K562 (cell line): ENCODE measurements around the gene ABHD4. TPM values are rescaled to one million over a fixed set of nuclear protein-coding genes. Genes with fewer than 3 reads are reported as not detected.

Experiments
- ATAC-seq: fragments of 200-7000 bp; cut with Tn5 transposase; 3 replicates; pipeline ENCODE4 v1.9.1; 2020; ENCODE audit warnings: moderate library complexity
- BruUV-seq: library from RNA; stranded (reverse); fragments of 400-500 nt; replicated peaks from 2 replicates; lab custom pipeline; 2021; lab: Mats Ljungman, UMichigan
- CTCF ChIA-PET: fragments of 300-600 bp; formaldehyde crosslinking; extraction: SDS; loops from one replicate; lab custom pipeline; 2021; ENCODE audit warnings: low intra/inter-chr PET ratio; lab: Yijun Ruan, JAX
- POLR2A ChIA-PET: fragments of 300-600, 350-650 bp; sonication (Branson Sonifier 250); formaldehyde crosslinking; extraction: SDS; loops from one replicate; lab custom pipeline; 2021; ENCODE audit warnings: antibody characterized with exemption, inconsistent platforms; lab: Yijun Ruan, JAX
- DNase-seq, 4 experiments: peaks; one replicate each; pipeline versions ENCODE4 v3.0.0 to v3.0.0-alpha.2; 2011 to 2018; ENCODE audit warnings: low spot score in 3 of 4, mixed read lengths in 3 of 4; ENCODE audit errors: extremely low read depth in 1 of 4
- FAIRE-seq: peaks from 2 replicates; lab custom pipeline; 2011; peaks lifted over from hg19 to GRCh38; lab: Jason Lieb, UNC
- H2AFZ ChIP-seq: 2 replicates; pipeline ENCODE4 v1.6.0; 2011; ENCODE audit warnings: low read depth, low read length, control low read depth, inconsistent platforms
- H3K27ac ChIP-seq: fragments of 200-600 bp; 3 replicates; pipeline ENCODE4 v1.8.0; 2011; ENCODE audit warnings: low read depth, mild to moderate bottlenecking, control low read depth, inconsistent platforms, low read length, moderate library complexity, mixed read lengths; ENCODE audit errors: extremely low read depth
- H3K27me3 ChIP-seq, 2 experiments: fragments of 300-600 bp in 1 of 2; 2 replicates in 1 of 2; 3 replicates in 1 of 2; pipeline versions ENCODE4 v1.6.0 to v1.8.0; 2011; ENCODE audit warnings: inconsistent platforms in 2 of 2, low read length in 2 of 2, mild to moderate bottlenecking in 1 of 2, mixed read lengths in 1 of 2, moderate library complexity in 1 of 2; ENCODE audit not compliant: control insufficient read depth in 2 of 2, insufficient read depth in 2 of 2
- H3K36me3 ChIP-seq: fragments of 300-600 bp; 3 replicates; pipeline ENCODE4 v1.8.0; 2011; ENCODE audit warnings: mild to moderate bottlenecking, low read length, inconsistent platforms; ENCODE audit not compliant: control insufficient read depth, insufficient read depth
- H3K4me1 ChIP-seq, 2 experiments: fragments of 200-600 bp in 1 of 2; replicated peaks in 1 of 2; 2 replicates in 1 of 2; 3 replicates in 1 of 2; pipeline versions ENCODE4 v1.5.1 to v1.8.0; 2011; ENCODE audit warnings: inconsistent platforms in 2 of 2, low read length in 2 of 2, mild to moderate bottlenecking in 1 of 2, mixed read lengths in 1 of 2, moderate library complexity in 1 of 2; ENCODE audit not compliant: control insufficient read depth in 2 of 2, insufficient read depth in 2 of 2
- H3K4me2 ChIP-seq: 2 replicates; pipeline ENCODE4 v1.6.1; 2011; ENCODE audit warnings: low read length, control low read depth, inconsistent platforms, mixed read lengths; ENCODE audit not compliant: insufficient read depth
- H3K4me3 ChIP-seq: fragments of 200-600 bp; sonication (generic), shearing (Covaris generic); 2 replicates; pipeline ENCODE4 v1.5.1; 2016; ENCODE audit warnings: control low read depth, inconsistent platforms
- H3K79me2 ChIP-seq: fragments of 200-600 bp; 3 replicates; pipeline ENCODE4 v1.8.0; 2011; ENCODE audit warnings: low read length, inconsistent platforms; ENCODE audit not compliant: control insufficient read depth, insufficient read depth
- H3K9ac ChIP-seq, 2 experiments: 2 replicates each; pipeline versions ENCODE4 v1.6.0 to v1.6.1; 2011; ENCODE audit warnings: low read depth in 2 of 2, low read length in 2 of 2, control low read depth in 1 of 2, inconsistent platforms in 1 of 2, mild to moderate bottlenecking in 1 of 2, mixed read lengths in 1 of 2; ENCODE audit not compliant: insufficient read depth in 1 of 2
- H3K9me1 ChIP-seq: one replicate; pipeline ENCODE4 v1.6.0; 2011; ENCODE audit warnings: inconsistent platforms, mild to moderate bottlenecking, low read length, moderate library complexity; ENCODE audit not compliant: control insufficient read depth, insufficient read depth
- H3K9me3 ChIP-seq: replicated peaks from 2 replicates; pipeline ENCODE4 v1.5.1; 2011; ENCODE audit warnings: low read depth, low read length, inconsistent platforms; ENCODE audit not compliant: control insufficient read depth, insufficient read depth
- H4K20me1 ChIP-seq: replicated peaks from 2 replicates; pipeline ENCODE4 v1.6.1; 2011; ENCODE audit warnings: low read length, inconsistent platforms, mixed read lengths; ENCODE audit not compliant: control insufficient read depth, insufficient read depth
- ATF1 ChIP-seq, 2 experiments: fragments of 450-650 bp in 1 of 2; IDR thresholded peaks; 2 replicates each; pipeline ENCODE4 v1.6.1; 2016; ENCODE audit warnings: missing compliant biosample characterization in 1 of 2, missing genetic modification characterization in 1 of 2
- ETV5 ChIP-seq: sonication (generic); formaldehyde crosslinking; IDR thresholded peaks from 2 replicates; pipeline ENCODE4 v1.4.0; 2020; ENCODE audit warnings: low read depth, mild to moderate bottlenecking, missing genetic modification reagents
- LCOR ChIP-seq: sonication (generic); formaldehyde crosslinking; IDR thresholded peaks from 2 replicates; pipeline ENCODE4 v1.8.0; 2022; ENCODE audit warnings: mild to moderate bottlenecking, missing genetic modification reagents
- NELFE ChIP-seq: IDR thresholded peaks from 2 replicates; pipeline ENCODE4 v1.6.1; 2011; ENCODE audit warnings: mild to moderate bottlenecking; ENCODE audit not compliant: insufficient read depth, insufficient read length
- POLR2A ChIP-seq: fragments of 450-650 bp; conservative IDR thresholded peaks from 2 replicates; pipeline ENCODE4 v1.6.1; 2016
- PURB ChIP-seq: sonication (generic); formaldehyde crosslinking; IDR thresholded peaks from 2 replicates; pipeline ENCODE4 v1.9.0; 2021; ENCODE audit warnings: low read depth, mild to moderate bottlenecking, missing genetic modification reagents
- RNF2 ChIP-seq: sonication (generic); IDR thresholded peaks from 2 replicates; pipeline ENCODE4 v1.6.1; 2016
- SP2 ChIP-seq: IDR thresholded peaks from 2 replicates; pipeline ENCODE4 v1.6.1; 2011; ENCODE audit warnings: mild to moderate bottlenecking, low read depth, low read length, moderate library complexity; ENCODE audit not compliant: poor library complexity, severe bottlenecking; ENCODE audit errors: extremely low read depth
- STAG1 ChIP-seq: sonication (generic); formaldehyde crosslinking; IDR thresholded peaks from 2 replicates; pipeline ENCODE4 v1.5.0; 2020; ENCODE audit warnings: missing genetic modification reagents, borderline replicate concordance
- ZBTB43 ChIP-seq: sonication (generic); formaldehyde crosslinking; IDR thresholded peaks from 2 replicates; pipeline ENCODE4 v1.8.0; 2023; ENCODE audit warnings: mild to moderate bottlenecking, missing genetic modification reagents
- ZNF263 ChIP-seq: sonication (generic); formaldehyde crosslinking; IDR thresholded peaks from 2 replicates; pipeline ENCODE4 v1.8.0; 2022; ENCODE audit warnings: mild to moderate bottlenecking, missing genetic modification reagents, borderline replicate concordance
- ZNF561 ChIP-seq: fragments of 450-650 bp; formaldehyde crosslinking; conservative IDR thresholded peaks from 2 replicates; pipeline ENCODE4 v1.4.0; 2020; ENCODE audit warnings: mild to moderate bottlenecking, moderate library complexity
- WGBS: fragments of 100-300 bp; shearing (Covaris generic); methylation state at CpG from one replicate; pipeline ENCODE4 v1.1.6; 2016; ENCODE audit warnings: low coverage, mixed read lengths; ENCODE audit not compliant: insufficient coverage; ENCODE audit errors: missing lambda C conversion rate; 5-methylcytosine and 5-hydroxymethylcytosine counted together
- in situ Hi-C: fragments of 300-500 bp; cut with MboI; formaldehyde crosslinking; loops from 4 replicates; pipeline ENCODE4 v1.15.0; 2018; ENCODE audit warnings: inconsistent platforms, mixed read lengths
- intact Hi-C: fragments of 100-400 bp; cut with micrococcal nuclease; formaldehyde crosslinking; loops from 2 replicates; pipeline ENCODE4 v1.14.2; 2022
- polyA plus RNA-seq, 8 experiments: library from polyadenylated mRNA; depleted of rRNA in 4 of 8; stranded (reverse) in 5 of 8; unstranded in 3 of 8; fragments of >200 nt; fragmentation: Nextera tagmentation in 2 of 8; fragmentation: Illumina TruSeq in 1 of 8; extraction: Ambion mirVana in 2 of 8; extraction: Trizol in 1 of 8; gene quantifications; 2 replicates each; pipeline versions ENCODE4 v1.2.1 to v1.2.3, GENCODE V29; 2011 to 2014; ENCODE audit warnings: inconsistent platforms in 1 of 8, missing spikeins in 1 of 8
- total RNA-seq, 7 experiments: library from RNA; depleted of rRNA in 6 of 7; stranded (reverse); fragments of >200 nt in 6 of 7; fragmentation: Illumina TruSeq in 2 of 7; extraction: Trizol in 2 of 7; gene quantifications; 2 replicates each; pipeline versions ENCODE4 v1.2.1 to v1.2.3, GENCODE V29; 2011 to 2021; ENCODE audit warnings: low replicate concordance in 1 of 7
- TF ChIP-seq, protein P1 (sequence below): fragments of 200-400 bp; formaldehyde crosslinking; IDR thresholded peaks from 2 replicates; pipeline ENCODE4 v1.6.1; 2017; ENCODE audit warnings: mild to moderate bottlenecking, low read depth, low read length, moderate library complexity

The ABHD4 gene
- total and polyA plus RNA-seq, 9 of the 15 experiments (the other 6 are each of a cell fraction or from before 2014, with no cell fraction given), result 3.6 to 12.0 (median 7.2) TPM

- Histone ChIP-seq H4K20me1 (no peaks in the 10 kb centered on the region), H2AFZ (no peak overlapping the region), H3K27ac (no peak overlapping the region), H3K9ac (no peak overlapping the region), H3K4me1 (peaks cover 18% of the 10 kb centered on the region in 2 experiments), H3K4me2 (no peak overlapping the region), H3K27me3 (no peaks in the 10 kb centered on the region), H3K4me3 (no peak overlapping the region), H3K9me3 (no peaks in the 10 kb centered on the region), H3K9me1 (no peaks in the 10 kb centered on the region), H3K36me3 (no peaks in the 10 kb centered on the region), H3K79me2 (no peaks in the 10 kb centered on the region)
- no peak for ATAC-seq
- no TSS peak for BruUV-seq
- ChIA-PET CTCF (no interaction called here), POLR2A (no interaction called here)
- TF ChIP-seq POLR2A, result no peak
- no peak for TF ChIP-seq ZBTB43 (CRISPR knock-in tag)
- TF ChIP-seq ZNF561 (CRISPR knock-in tag), result no peak
- no peak for TF ChIP-seq ETV5
- TF ChIP-seq ATF1 (CRISPR knock-in tag; IDR thresholded peaks at IDR 0.05), result no peak
- TF ChIP-seq ATF1 (tag; IDR thresholded peaks at IDR 0.05), result no peak
- TF ChIP-seq ZNF263, result no peak
- TF ChIP-seq NELFE, result no peak
- no peak for TF ChIP-seq STAG1 (CRISPR knock-in tag)
- no peak for TF ChIP-seq RNF2
- TF ChIP-seq LCOR (CRISPR knock-in tag), result no peak
- TF ChIP-seq SP2, result no peak
- no peak for TF ChIP-seq PURB (CRISPR knock-in tag)
- TF ChIP-seq, protein P1, sequence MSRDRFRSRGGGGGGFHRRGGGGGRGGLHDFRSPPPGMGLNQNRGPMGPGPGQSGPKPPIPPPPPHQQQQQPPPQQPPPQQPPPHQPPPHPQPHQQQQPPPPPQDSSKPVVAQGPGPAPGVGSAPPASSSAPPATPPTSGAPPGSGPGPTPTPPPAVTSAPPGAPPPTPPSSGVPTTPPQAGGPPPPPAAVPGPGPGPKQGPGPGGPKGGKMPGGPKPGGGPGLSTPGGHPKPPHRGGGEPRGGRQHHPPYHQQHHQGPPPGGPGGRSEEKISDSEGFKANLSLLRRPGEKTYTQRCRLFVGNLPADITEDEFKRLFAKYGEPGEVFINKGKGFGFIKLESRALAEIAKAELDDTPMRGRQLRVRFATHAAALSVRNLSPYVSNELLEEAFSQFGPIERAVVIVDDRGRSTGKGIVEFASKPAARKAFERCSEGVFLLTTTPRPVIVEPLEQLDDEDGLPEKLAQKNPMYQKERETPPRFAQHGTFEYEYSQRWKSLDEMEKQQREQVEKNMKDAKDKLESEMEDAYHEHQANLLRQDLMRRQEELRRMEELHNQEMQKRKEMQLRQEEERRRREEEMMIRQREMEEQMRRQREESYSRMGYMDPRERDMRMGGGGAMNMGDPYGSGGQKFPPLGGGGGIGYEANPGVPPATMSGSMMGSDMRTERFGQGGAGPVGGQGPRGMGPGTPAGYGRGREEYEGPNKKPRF, result no peak
- no peak for FAIRE-seq
- no peak for DNase-seq
- intact Hi-C loops (loop anchor here (10.0 kb wide), 1 partner anchor 159 kb away; no protein-coding TSS in a partner anchor), in situ Hi-C loops (loop anchor here (10.0 kb wide), 1 partner anchor 169 kb away; no protein-coding TSS in a partner anchor)
- WGBS, result 61% methylated on average over 5 of the region's 5 CpGs
These were observed 44.7 kb upstream of the ABHD4 start for GRCh38 chr14:22553445-22553844.
